AG04450 (cell line): Measurements from ENCODE around the gene PRCP. TPM values are rescaled to one million over a fixed set of nuclear protein-coding genes. Genes with fewer than 3 reads are reported as not detected.

Experiments used
- CTCF ChIA-PET: fragments of 300-600, 350-600 bp; formaldehyde crosslinking; extraction: SDS; loops from one replicate; lab custom pipeline; 2022; ENCODE audit warnings: antibody characterized with exemption, inconsistent platforms; lab: Charles Lee
- POLR2A ChIA-PET: fragments of 350-600 bp; formaldehyde crosslinking; extraction: SDS; loops from one replicate; lab custom pipeline; 2021; ENCODE audit warnings: antibody characterized with exemption, inconsistent platforms; lab: Yijun Ruan, JAX
- DNase-seq: peaks from one replicate; pipeline ENCODE4 v3.0.0-alpha.2; 2011; ENCODE audit warnings: low read depth, low spot score
- H3K27ac ChIP-seq: one replicate; pipeline ENCODE4 v1.5.1; 2012; ENCODE audit warnings: low read depth, low read length, control low read depth
- H3K27me3 ChIP-seq: one replicate; pipeline ENCODE4 v1.6.0; 2012; ENCODE audit warnings: low read length; ENCODE audit not compliant: control insufficient read depth, insufficient read depth
- H3K4me3 ChIP-seq: 2 replicates; pipeline ENCODE4 v1.5.1; 2011; ENCODE audit warnings: mild to moderate bottlenecking, low read depth, low read length, control low read depth
- H3K9me3 ChIP-seq: 2 replicates; pipeline ENCODE4 v1.5.1; 2012; ENCODE audit warnings: low read length; ENCODE audit not compliant: control insufficient read depth, insufficient read depth
- polyA plus RNA-seq: library from polyadenylated mRNA; depleted of rRNA; stranded (reverse); fragments of >200 nt; gene quantifications from 2 replicates; pipeline ENCODE4 v1.2.3, GENCODE V29; 2011
- TF ChIP-seq, protein P1 (sequence below): IDR thresholded peaks from 2 replicates; pipeline ENCODE4 v1.5.1; 2011; ENCODE audit warnings: low read depth, low read length, control low read depth, inconsistent platforms

PRCP gene
- polyA plus RNA-seq, 1 experiment: 157 TPM

DNA sequence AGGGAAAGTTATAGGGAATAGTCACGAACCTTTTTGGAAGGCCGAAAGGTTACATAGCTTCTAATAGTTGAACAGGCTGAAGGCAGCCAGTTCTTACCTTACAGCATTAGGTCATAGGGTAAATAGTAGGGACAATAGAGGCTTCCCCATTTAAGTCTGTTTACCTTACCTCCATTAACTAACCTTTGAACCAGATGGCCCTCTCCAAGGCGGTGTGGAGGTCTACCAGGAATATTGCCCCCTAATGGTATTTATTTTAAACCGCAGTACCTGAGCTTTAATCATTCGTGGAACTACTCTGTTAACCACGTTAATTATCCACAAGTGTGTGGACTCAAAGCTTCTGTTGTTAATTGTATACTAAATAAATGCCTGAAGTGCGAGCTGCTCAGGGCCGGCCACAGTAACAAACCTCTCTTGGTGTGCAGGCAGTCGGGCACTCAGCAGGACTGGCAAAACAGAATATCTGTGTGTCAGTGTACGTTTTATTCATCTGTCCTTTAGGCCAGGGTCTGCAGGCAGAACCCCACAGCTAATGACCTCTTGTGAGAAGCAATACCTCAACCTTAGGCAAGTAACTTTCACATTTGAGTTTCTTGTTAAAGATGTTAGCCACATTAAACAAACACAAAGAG lies 81.7 kb downstream of the PRCP start:
- no peak overlapping the region for H3K4me3 ChIP-seq
- ChIA-PET CTCF (interaction anchor here (3.5 kb wide), 1 partner anchor 43 kb away, joined by 18 read pairs; no protein-coding TSS in a partner anchor), POLR2A (no interaction called here)
- TF ChIP-seq, protein P1, sequence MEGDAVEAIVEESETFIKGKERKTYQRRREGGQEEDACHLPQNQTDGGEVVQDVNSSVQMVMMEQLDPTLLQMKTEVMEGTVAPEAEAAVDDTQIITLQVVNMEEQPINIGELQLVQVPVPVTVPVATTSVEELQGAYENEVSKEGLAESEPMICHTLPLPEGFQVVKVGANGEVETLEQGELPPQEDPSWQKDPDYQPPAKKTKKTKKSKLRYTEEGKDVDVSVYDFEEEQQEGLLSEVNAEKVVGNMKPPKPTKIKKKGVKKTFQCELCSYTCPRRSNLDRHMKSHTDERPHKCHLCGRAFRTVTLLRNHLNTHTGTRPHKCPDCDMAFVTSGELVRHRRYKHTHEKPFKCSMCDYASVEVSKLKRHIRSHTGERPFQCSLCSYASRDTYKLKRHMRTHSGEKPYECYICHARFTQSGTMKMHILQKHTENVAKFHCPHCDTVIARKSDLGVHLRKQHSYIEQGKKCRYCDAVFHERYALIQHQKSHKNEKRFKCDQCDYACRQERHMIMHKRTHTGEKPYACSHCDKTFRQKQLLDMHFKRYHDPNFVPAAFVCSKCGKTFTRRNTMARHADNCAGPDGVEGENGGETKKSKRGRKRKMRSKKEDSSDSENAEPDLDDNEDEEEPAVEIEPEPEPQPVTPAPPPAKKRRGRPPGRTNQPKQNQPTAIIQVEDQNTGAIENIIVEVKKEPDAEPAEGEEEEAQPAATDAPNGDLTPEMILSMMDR: no peak
- H3K9me3 ChIP-seq: no peaks in the 10 kb centered on the region
- peaks cover 7% of the 10 kb centered on the region for H3K27me3 ChIP-seq
- no peak for DNase-seq
- H3K27ac ChIP-seq: no peak overlapping the region

GRCh38 chr11:82815406-82815805 lies 84.8 kb downstream of the PRCP start:
- POLR2A ChIA-PET: no interaction called here
- H3K27ac ChIP-seq: no peak overlapping the region
- CTCF ChIA-PET: interaction anchor here (1.0 to 3.5 kb wide), 3 partner anchors 8 to 52 kb away, joined by 3 to 18 read pairs (median 3); no protein-coding TSS in a partner anchor

DNA sequence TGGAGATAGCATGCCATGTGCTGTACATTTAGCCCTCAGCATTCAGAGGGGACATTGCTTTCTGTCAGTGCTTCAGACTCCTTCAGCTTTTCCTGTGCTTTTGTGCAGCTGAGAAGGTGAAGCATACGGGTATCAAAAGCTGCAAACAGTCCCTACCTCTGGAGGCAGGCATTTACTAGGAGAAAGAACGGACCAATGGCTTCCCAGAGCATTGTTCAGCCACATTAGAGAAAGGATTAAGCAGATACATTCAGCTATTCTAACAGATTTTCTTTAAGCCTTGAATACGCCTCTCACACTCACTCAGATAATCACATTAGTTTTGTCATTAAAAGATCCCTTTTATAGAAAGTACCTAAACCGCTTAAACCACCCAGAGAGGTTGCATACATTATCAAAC lies 85.9 kb downstream of the PRCP start:
- POLR2A ChIA-PET: no interaction called here
- CTCF ChIA-PET: no interaction called here
- Histone ChIP-seq H3K27ac (no peak overlapping the region), H3K27me3 (peaks cover 10% of the 10 kb centered on the region), H3K4me3 (no peak overlapping the region), H3K9me3 (no peaks in the 10 kb centered on the region)
- DNase-seq: no peak
- TF ChIP-seq, protein P1: no peak

More at GRCh38 chr11:82815406-82815805, 84.8 kb downstream of the PRCP start:
- Histone ChIP-seq H3K4me3 (no peak overlapping the region), H3K27me3 (peaks cover 10% of the 10 kb centered on the region), H3K9me3 (no peaks in the 10 kb centered on the region)
- TF ChIP-seq, protein P1: no peak
- DNase-seq: no peak

GRCh38 chr11:82811369-82811768 lies 88.9 kb downstream of the PRCP start:
- Histone ChIP-seq H3K27me3 (peaks cover 16% of the 10 kb centered on the region), H3K9me3 (no peaks in the 10 kb centered on the region), H3K4me3 (no peak overlapping the region), H3K27ac (no peak overlapping the region)
- CTCF ChIA-PET: interaction anchor here (1.3 kb wide), 1 partner anchor 35 kb away, joined by 4 read pairs; no protein-coding TSS in a partner anchor
- POLR2A ChIA-PET: no interaction called here
- TF ChIP-seq, protein P1: no peak
- DNase-seq: no peak

GRCh38 chr11:82810738-82811137 lies 89.5 kb downstream of the PRCP start:
- ChIA-PET POLR2A (no interaction called here), CTCF (no interaction called here)
- no peak overlapping the region for H3K4me3 ChIP-seq
- TF ChIP-seq, protein P1: no peak
- peaks cover 18% of the 10 kb centered on the region for H3K27me3 ChIP-seq
- H3K9me3 ChIP-seq: no peaks in the 10 kb centered on the region
- DNase-seq: no peak
- no peak overlapping the region for H3K27ac ChIP-seq
